Head of caudate nucleus (tissue), 42 donors: ENCODE results near the gene SIL1.
"Not testable (repeated sequence)": the region's sequence is repeated elsewhere in the genome, so short reads cannot be mapped to it uniquely, and the experiment has no call there.

Experiments
- DNase-seq, 42 donors: peaks; one replicate each; pipeline versions ENCODE4 v3.0.0 to v3.0.0-alpha.2; 2020 to 2021; ENCODE audit warnings: mixed read lengths in 7 of 42
- intact Hi-C: fragments of 100-400 bp; cut with DNase I; formaldehyde crosslinking; loops from one replicate; pipeline ENCODE4 v1.15.0; 2022

SIL1 gene

GRCh38 chr5:139205586-139205985, 7.4 kb upstream of the SIL1 start:
- DNase-seq, result no peak
- intact Hi-C loops, result no loop called here

GRCh38 chr5:139205124-139205523, 7.0 kb upstream of the SIL1 start:
- intact Hi-C loops, result no loop called here

GRCh38 chr5:139204196-139204595, 6.0 kb upstream of the SIL1 start:
- intact Hi-C loops, result no loop called here
- DNase-seq, result no peak

More at GRCh38 chr5:139205124-139205523, 7.0 kb upstream of the SIL1 start:
- DNase-seq, result no peak

- DNase-seq, result no peak
- intact Hi-C loops, result loop anchor here (10.0 kb wide), 1 partner anchor 255 kb away; no protein-coding TSS in a partner anchor
These were observed 1.2 kb upstream of the SIL1 start for GRCh38 chr5:139199321-139199720.

GRCh38 chr5:139196296-139196956, 1.7 kb downstream of the SIL1 start:
- no peak for DNase-seq
- intact Hi-C loops, result loop anchor here (10.0 kb wide), 1 partner anchor 252 kb away; no protein-coding TSS in a partner anchor

- intact Hi-C loops, result loop anchor here (10.0 kb wide), 1 partner anchor 250 kb away; no protein-coding TSS in a partner anchor
- no peak for DNase-seq
These were observed 3.7 kb downstream of the SIL1 start for GRCh38 chr5:139194486-139194885.

- intact Hi-C loops, result loop anchor here (10.0 kb wide), 1 partner anchor 249 kb away; no protein-coding TSS in a partner anchor
- no peak for DNase-seq
These were observed 4.2 kb downstream of the SIL1 start for GRCh38 chr5:139193928-139194327.

- intact Hi-C loops, result loop anchor here (10.0 kb wide), 1 partner anchor 248 kb away; no protein-coding TSS in a partner anchor
- not testable (repeated sequence) for DNase-seq
These were observed 5.3 kb downstream of the SIL1 start for GRCh38 chr5:139192906-139193305.

GRCh38 chr5:139191954-139192353, 6.2 kb downstream of the SIL1 start:
- intact Hi-C loops, result loop anchor here (10.0 kb wide), 1 partner anchor 247 kb away; no protein-coding TSS in a partner anchor
- not testable (repeated sequence) for DNase-seq

GRCh38 chr5:139190125-139190524, 8.0 kb downstream of the SIL1 start:
- intact Hi-C loops, result loop anchor here (10.0 kb wide), 1 partner anchor 245 kb away; no protein-coding TSS in a partner anchor
- no peak for DNase-seq

- intact Hi-C loops, result no loop called here
- no peak for DNase-seq
These were observed 9.5 kb downstream of the SIL1 start for GRCh38 chr5:139188558-139189270.

- intact Hi-C loops, result no loop called here
- DNase-seq, result no peak
These were observed 11.3 kb downstream of the SIL1 start for GRCh38 chr5:139186752-139187326.

GRCh38 chr5:139186261-139186660, 11.9 kb downstream of the SIL1 start:
- DNase-seq, result no peak
- intact Hi-C loops, result no loop called here

GRCh38 chr5:139185589-139185988, 12.6 kb downstream of the SIL1 start:
- intact Hi-C loops, result no loop called here
- DNase-seq, result no peak

GRCh38 chr5:139183502-139183901, 14.7 kb downstream of the SIL1 start:
- intact Hi-C loops, result no loop called here
- peak in 3 of 42 donors; percentile 25 to 39 (median 27) for DNase-seq

- DNase-seq, result no peak
- intact Hi-C loops, result no loop called here
These were observed 15.5 kb downstream of the SIL1 start for GRCh38 chr5:139182528-139183296.

- intact Hi-C loops, result no loop called here
- DNase-seq, result peak in 2 of 42 donors; percentile 17 to 42
These were observed 16.2 kb downstream of the SIL1 start for GRCh38 chr5:139181835-139182452.

- intact Hi-C loops, result no loop called here
- no peak for DNase-seq
These were observed 16.8 kb downstream of the SIL1 start for GRCh38 chr5:139181322-139181730.

- no peak for DNase-seq
- intact Hi-C loops, result no loop called here
These were observed 17.3 kb downstream of the SIL1 start for GRCh38 chr5:139180850-139181249.
